Stimulated activated CD4-positive, alpha-beta T cell treated with anti-CD3 and anti-CD28 coated beads, Interleukin-12 subunit alpha, Interleukin-12 subunit beta, amount 100 ng/mL, for 24 hours (primary cell): Measurements from ENCODE around the gene MYO5B.
"Not testable (repeated sequence)": the region's sequence is repeated elsewhere in the genome, so short reads cannot be mapped to it uniquely, and the experiment has no call there.

Source experiments
- DNase-seq, 2 experiments: peaks; one replicate each; pipeline ENCODE4 v3.0.0-alpha.2; 2020; ENCODE audit warnings: low read depth in 2 of 2

Gene MYO5B

GRCh38 chr18:49798001-49798400 is 396.9 kb downstream of the MYO5B start:
- DNase-seq: no peak

- DNase-seq: no peak
These were observed 399.1 kb downstream of the MYO5B start for GRCh38 chr18:49795612-49796552.

GRCh38 chr18:49794743-49795142 is 400.2 kb downstream of the MYO5B start:
- DNase-seq: no peak

GRCh38 chr18:49789560-49790134 is 405.3 kb downstream of the MYO5B start:
- DNase-seq: not testable (repeated sequence)

- DNase-seq: no peak
These were observed 406.5 kb downstream of the MYO5B start for GRCh38 chr18:49788327-49788898.

- DNase-seq: no peak
These were observed 408.8 kb downstream of the MYO5B start for GRCh38 chr18:49786019-49786720.

GRCh38 chr18:49784427-49785185 is 410.3 kb downstream of the MYO5B start:
- no peak for DNase-seq

- not testable (repeated sequence) for DNase-seq
These were observed 411.3 kb downstream of the MYO5B start for GRCh38 chr18:49783631-49784030.

GRCh38 chr18:49778826-49779465 is 416.0 kb downstream of the MYO5B start:
- DNase-seq: no peak
